OCI-LY3 (cell line): Measurements from ENCODE around the gene SKOR1.

ENCODE experiments used
- H2AFZ ChIP-seq: fragments of 200-600, 300-600 bp; shearing (Covaris generic); 2 replicates; pipeline ENCODE4 v1.6.0; 2014; ENCODE audit warnings: antibody characterized with exemption, low read depth, low read length
- H3K27ac ChIP-seq: fragments of 200-600, 300-600 bp; sonication (generic); 2 replicates; pipeline ENCODE4 v1.5.1; 2014; ENCODE audit warnings: mild to moderate bottlenecking, low read length, moderate library complexity, mixed read lengths
- H3K27me3 ChIP-seq: fragments of 200-600, 300-600 bp; sonication (generic); 2 replicates; pipeline ENCODE4 v1.6.1; 2014; ENCODE audit warnings: low read depth, low read length, mixed read lengths
- H3K36me3 ChIP-seq: fragments of 200-600, 300-600 bp; sonication (generic); replicated peaks from 2 replicates; pipeline ENCODE3; 2014; ENCODE audit warnings: low read depth, low read length, mixed read lengths
- H3K4me1 ChIP-seq: fragments of 300-600, 200-600 bp; sonication (generic); 2 replicates; pipeline ENCODE4 v1.6.1; 2014; ENCODE audit warnings: low read length, mixed read lengths
- H3K4me2 ChIP-seq: fragments of 200-600, 300-600 bp; sonication (generic); 2 replicates; pipeline ENCODE4 v1.6.1; 2014; ENCODE audit warnings: low read length, mixed read lengths
- H3K4me3 ChIP-seq: fragments of 300-600, 200-600 bp; sonication (generic); 2 replicates; pipeline ENCODE4 v1.5.1; 2014; ENCODE audit warnings: antibody characterized with exemption, mild to moderate bottlenecking, low read length, moderate library complexity
- H3K79me2 ChIP-seq: fragments of 300-600, 200-600 bp; shearing (Covaris generic); 2 replicates; pipeline ENCODE4 v1.6.1; 2014; ENCODE audit warnings: mild to moderate bottlenecking, low read length, mixed read lengths
- H3K9ac ChIP-seq: fragments of 300-600, 200-600 bp; shearing (Covaris generic); 2 replicates; pipeline ENCODE4 v1.6.0; 2014; ENCODE audit warnings: mild to moderate bottlenecking, low read length, moderate library complexity
- H3K9me3 ChIP-seq: fragments of 200-600, 300-600 bp; shearing (Covaris generic); 2 replicates; pipeline ENCODE4 v1.6.1; 2014; ENCODE audit warnings: low read length, mixed read lengths; ENCODE audit not compliant: insufficient read depth
- H4K20me1 ChIP-seq: fragments of 200-600, 300-600 bp; sonication (generic); 2 replicates; pipeline ENCODE4 v1.6.1; 2016; ENCODE audit warnings: low read length, mixed read lengths; ENCODE audit not compliant: insufficient read depth
- CTCF ChIP-seq: fragments of 200-600, 300-600 bp; sonication (generic); IDR thresholded peaks from 2 replicates; pipeline ENCODE4 v1.5.1; 2014; ENCODE audit warnings: antibody characterized with exemption, low read length, low read depth
- EZH2phosphoT487 ChIP-seq: fragments of 200-600 bp; shearing (Covaris generic); IDR thresholded peaks from 2 replicates; pipeline ENCODE4 v1.6.1; 2018; ENCODE audit warnings: antibody characterized with exemption, mixed run types, low read depth

The SKOR1 gene

GRCh38 chr15:67828278-67828968 lies 3.1 kb downstream of the SKOR1 start:
- Histone ChIP-seq H3K27me3 (peaks cover 14% of the 10 kb centered on the region), H3K4me1 (peaks cover 2% of the 10 kb centered on the region; the same call in 1 of the 2 replicates), H2AFZ (no peak overlapping the region), H3K36me3 (no peaks in the 10 kb centered on the region), H3K27ac (no peak overlapping the region), H3K4me3 (no peak overlapping the region), H4K20me1 (no peaks in the 10 kb centered on the region), H3K9ac (no peak overlapping the region), H3K4me2 (no peak overlapping the region), H3K79me2 (no peaks in the 10 kb centered on the region), H3K9me3 (no peaks in the 10 kb centered on the region)
- TF ChIP-seq CTCF (no peak), EZH2phosphoT487 (no peak)

DNA sequence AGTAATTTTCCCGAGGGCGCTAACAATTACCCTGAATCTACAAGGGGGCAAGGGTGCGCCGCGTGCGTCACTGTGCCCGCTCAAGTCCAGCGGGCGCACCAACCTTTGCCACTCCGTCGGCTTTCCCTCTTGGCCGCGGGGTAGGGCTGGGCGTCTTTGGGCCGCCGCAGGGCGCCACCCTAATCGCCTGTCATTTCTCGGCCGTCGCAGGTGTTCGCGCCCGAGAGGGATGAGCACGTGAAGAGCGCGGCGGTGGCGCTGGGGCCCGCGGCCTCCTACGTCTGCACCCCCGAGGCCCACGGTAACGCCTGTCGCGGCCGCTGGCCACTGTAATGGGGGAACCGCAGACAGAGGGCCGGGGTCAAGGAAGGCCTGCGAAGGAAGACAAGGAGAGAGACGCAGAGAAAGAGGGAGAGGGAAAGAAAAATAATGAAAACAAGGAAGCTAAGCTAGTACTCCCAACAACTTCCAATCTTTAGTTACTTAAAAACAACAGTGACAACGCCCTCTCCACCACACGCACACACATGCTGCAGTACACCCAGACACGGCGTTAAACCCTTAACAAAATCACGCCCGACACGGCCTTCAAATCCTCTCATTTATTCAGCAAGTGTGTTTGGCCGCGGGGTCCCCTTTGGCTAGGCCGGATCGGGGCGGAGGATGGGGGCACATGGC lies 3.8 kb downstream of the SKOR1 start:
- Histone ChIP-seq H3K27me3 (peaks cover 20% of the 10 kb centered on the region), H3K9ac (no peak overlapping the region), H3K4me3 (no peak overlapping the region), H3K36me3 (no peaks in the 10 kb centered on the region), H2AFZ (no peak overlapping the region), H3K27ac (no peak overlapping the region), H3K4me1 (peaks cover 3% of the 10 kb centered on the region; the same call in 1 of the 2 replicates), H3K4me2 (no peak overlapping the region), H3K9me3 (no peaks in the 10 kb centered on the region), H4K20me1 (no peaks in the 10 kb centered on the region), H3K79me2 (no peaks in the 10 kb centered on the region)
- TF ChIP-seq CTCF (no peak), EZH2phosphoT487 (no peak)

GRCh38 chr15:67829647-67830504 lies 4.6 kb downstream of the SKOR1 start:
- H3K4me2 ChIP-seq = no peak overlapping the region

More at GRCh38 chr15:67829647-67830504, 4.6 kb downstream of the SKOR1 start:
- Histone ChIP-seq H4K20me1 (no peaks in the 10 kb centered on the region), H3K4me1 (peaks cover 5% of the 10 kb centered on the region), H3K4me3 (no peak overlapping the region), H3K9ac (no peak overlapping the region), H3K79me2 (no peaks in the 10 kb centered on the region), H3K9me3 (no peaks in the 10 kb centered on the region), H3K27me3 (peaks cover 22% of the 10 kb centered on the region), H2AFZ (no peak overlapping the region), H3K27ac (no peak overlapping the region), H3K36me3 (no peaks in the 10 kb centered on the region)
- TF ChIP-seq CTCF (no peak), EZH2phosphoT487 (no peak)
